ENCODE measurements around the gene ZBTB16.

The ZBTB16 gene

GRCh38 chr11:114254571-114255146 is 195.1 kb downstream of the ZBTB16 start:
- DNase-seq (ENCODE audit: low spot score) (no peak), ATAC-seq (ENCODE audit: low read depth) (no peak)
- H3K27ac ChIP-seq (ENCODE audit: poor library complexity, severe bottlenecking), result no peak overlapping the region
- no peaks in the 10 kb centered on the region for H3K4me1 ChIP-seq (ENCODE audit: insufficient read depth, poor library complexity, severe bottlenecking)
- no peaks in the 10 kb centered on the region for H3K27me3 ChIP-seq (ENCODE audit: insufficient read depth, poor library complexity, severe bottlenecking)
- H3K36me3 ChIP-seq (ENCODE audit: low read depth), result no peaks in the 10 kb centered on the region
- no peaks in the 10 kb centered on the region for H3K9me3 ChIP-seq (ENCODE audit: severe bottlenecking)
- no peak overlapping the region for H3K4me3 ChIP-seq (ENCODE audit: severe bottlenecking)
- TF ChIP-seq, protein P1, sequence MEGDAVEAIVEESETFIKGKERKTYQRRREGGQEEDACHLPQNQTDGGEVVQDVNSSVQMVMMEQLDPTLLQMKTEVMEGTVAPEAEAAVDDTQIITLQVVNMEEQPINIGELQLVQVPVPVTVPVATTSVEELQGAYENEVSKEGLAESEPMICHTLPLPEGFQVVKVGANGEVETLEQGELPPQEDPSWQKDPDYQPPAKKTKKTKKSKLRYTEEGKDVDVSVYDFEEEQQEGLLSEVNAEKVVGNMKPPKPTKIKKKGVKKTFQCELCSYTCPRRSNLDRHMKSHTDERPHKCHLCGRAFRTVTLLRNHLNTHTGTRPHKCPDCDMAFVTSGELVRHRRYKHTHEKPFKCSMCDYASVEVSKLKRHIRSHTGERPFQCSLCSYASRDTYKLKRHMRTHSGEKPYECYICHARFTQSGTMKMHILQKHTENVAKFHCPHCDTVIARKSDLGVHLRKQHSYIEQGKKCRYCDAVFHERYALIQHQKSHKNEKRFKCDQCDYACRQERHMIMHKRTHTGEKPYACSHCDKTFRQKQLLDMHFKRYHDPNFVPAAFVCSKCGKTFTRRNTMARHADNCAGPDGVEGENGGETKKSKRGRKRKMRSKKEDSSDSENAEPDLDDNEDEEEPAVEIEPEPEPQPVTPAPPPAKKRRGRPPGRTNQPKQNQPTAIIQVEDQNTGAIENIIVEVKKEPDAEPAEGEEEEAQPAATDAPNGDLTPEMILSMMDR (IDR thresholded peaks at IDR 0.05; ENCODE audit: poor library complexity, severe bottlenecking), result no peak

DNA sequence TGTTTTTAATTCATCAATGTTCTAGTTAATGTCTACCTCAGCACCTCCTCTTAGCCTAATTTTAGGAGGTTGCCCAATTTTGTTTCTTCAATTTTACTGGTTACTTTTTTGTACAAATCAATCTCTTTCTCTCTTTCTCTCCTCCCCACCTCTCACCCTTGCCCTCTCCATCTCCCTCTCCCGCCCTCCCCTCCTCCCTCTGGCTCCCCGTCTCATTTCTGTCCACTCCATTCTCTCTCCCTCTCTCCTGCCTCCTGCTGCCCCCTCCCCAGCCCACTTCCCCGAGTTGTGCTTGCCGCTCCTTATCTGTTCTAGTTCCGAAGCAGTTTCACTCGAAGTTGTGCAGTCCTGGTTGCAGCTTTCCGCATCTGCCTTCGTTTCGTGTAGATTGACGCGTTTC is 195.8 kb downstream of the ZBTB16 start:
- no peaks in the 10 kb centered on the region for H3K36me3 ChIP-seq (ENCODE audit: low read depth)
- H3K27me3 ChIP-seq (ENCODE audit: insufficient read depth, poor library complexity, severe bottlenecking), result no peaks in the 10 kb centered on the region
- no peak overlapping the region for H3K27ac ChIP-seq (ENCODE audit: poor library complexity, severe bottlenecking)
- TF ChIP-seq, protein P1 (IDR thresholded peaks at IDR 0.05; ENCODE audit: poor library complexity, severe bottlenecking), result no peak
- ATAC-seq (ENCODE audit: low read depth) (no peak), DNase-seq (ENCODE audit: low spot score) (no peak)
- H3K4me3 ChIP-seq (ENCODE audit: severe bottlenecking), result no peak overlapping the region
- H3K9me3 ChIP-seq (ENCODE audit: severe bottlenecking), result no peaks in the 10 kb centered on the region
- H3K4me1 ChIP-seq (ENCODE audit: insufficient read depth, poor library complexity, severe bottlenecking), result no peaks in the 10 kb centered on the region

DNA sequence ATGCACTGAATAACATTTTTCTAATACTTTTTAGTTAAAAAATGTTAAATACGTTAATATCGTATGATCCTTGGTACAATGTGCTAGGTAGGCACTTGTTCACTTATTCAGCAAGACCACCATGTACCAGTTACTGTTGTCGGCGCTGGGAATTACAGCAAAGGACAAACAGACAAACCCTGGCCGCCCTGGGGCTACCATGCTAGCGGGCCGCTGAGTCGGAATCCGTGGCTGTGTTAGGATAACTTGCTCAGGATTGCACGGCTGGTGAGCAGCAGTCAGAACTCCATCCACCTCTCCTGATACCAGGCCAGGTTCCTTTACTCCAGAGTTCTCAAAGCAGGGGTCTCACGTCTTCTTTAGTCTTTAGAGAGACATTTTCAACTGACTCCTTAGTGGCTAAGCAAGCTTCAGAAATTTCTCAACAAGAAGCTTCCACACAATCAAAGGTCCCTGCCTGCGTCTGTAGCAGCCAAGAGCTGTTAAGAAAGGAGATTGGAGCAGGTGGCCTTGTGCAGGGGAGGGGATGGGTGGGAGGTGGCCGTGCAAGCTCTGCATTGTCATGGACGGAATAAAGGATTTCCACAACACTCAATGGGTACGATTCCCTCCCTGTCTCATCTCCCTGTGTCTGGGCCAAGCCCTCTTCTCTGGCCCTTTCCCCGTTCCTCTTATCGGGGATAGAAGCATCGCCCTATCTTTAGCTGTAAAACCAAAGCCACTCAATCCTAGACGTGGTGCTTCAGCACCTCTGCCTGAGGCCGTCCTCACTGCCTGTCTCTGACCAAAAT is 196.9 kb downstream of the ZBTB16 start:
- H3K4me3 ChIP-seq (ENCODE audit: severe bottlenecking), result no peak overlapping the region
- ATAC-seq (ENCODE audit: low read depth) (no peak), DNase-seq (ENCODE audit: low spot score) (no peak)
- H3K27me3 ChIP-seq (ENCODE audit: insufficient read depth, poor library complexity, severe bottlenecking), result no peaks in the 10 kb centered on the region
- H3K4me1 ChIP-seq (ENCODE audit: insufficient read depth, poor library complexity, severe bottlenecking), result no peaks in the 10 kb centered on the region
- no peak overlapping the region for H3K27ac ChIP-seq (ENCODE audit: poor library complexity, severe bottlenecking)
- H3K36me3 ChIP-seq (ENCODE audit: low read depth), result no peaks in the 10 kb centered on the region
- H3K9me3 ChIP-seq (ENCODE audit: severe bottlenecking), result no peaks in the 10 kb centered on the region
- TF ChIP-seq, protein P1 (IDR thresholded peaks at IDR 0.05; ENCODE audit: poor library complexity, severe bottlenecking), result no peak

DNA sequence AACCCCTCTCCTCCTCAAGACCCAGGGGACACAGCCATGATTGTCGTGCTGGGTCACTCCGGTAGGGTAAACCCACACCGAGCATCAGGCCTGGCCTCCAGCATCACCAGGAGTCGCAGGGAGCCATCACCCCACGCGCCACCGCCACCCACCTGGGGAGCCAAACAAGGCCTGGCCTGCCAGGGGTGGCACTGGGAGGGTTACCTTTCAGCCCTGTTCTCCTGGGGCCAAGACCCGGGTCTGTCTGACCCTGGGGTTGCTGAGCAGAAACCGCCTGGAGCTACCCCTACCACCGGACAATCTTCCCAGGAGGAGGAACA is 197.4 kb downstream of the ZBTB16 start:
- no peaks in the 10 kb centered on the region for H3K4me1 ChIP-seq (ENCODE audit: insufficient read depth, poor library complexity, severe bottlenecking)
- no peaks in the 10 kb centered on the region for H3K9me3 ChIP-seq (ENCODE audit: severe bottlenecking)
- H3K27ac ChIP-seq (ENCODE audit: poor library complexity, severe bottlenecking), result no peak overlapping the region
- DNase-seq (ENCODE audit: low spot score) (no peak), ATAC-seq (ENCODE audit: low read depth) (no peak)
- no peak overlapping the region for H3K4me3 ChIP-seq (ENCODE audit: severe bottlenecking)
- H3K27me3 ChIP-seq (ENCODE audit: insufficient read depth, poor library complexity, severe bottlenecking), result no peaks in the 10 kb centered on the region
- TF ChIP-seq, protein P1 (IDR thresholded peaks at IDR 0.05; ENCODE audit: poor library complexity, severe bottlenecking), result no peak
- no peaks in the 10 kb centered on the region for H3K36me3 ChIP-seq (ENCODE audit: low read depth)
